Measurements from ENCODE around the gene ONECUT2.

DNA sequence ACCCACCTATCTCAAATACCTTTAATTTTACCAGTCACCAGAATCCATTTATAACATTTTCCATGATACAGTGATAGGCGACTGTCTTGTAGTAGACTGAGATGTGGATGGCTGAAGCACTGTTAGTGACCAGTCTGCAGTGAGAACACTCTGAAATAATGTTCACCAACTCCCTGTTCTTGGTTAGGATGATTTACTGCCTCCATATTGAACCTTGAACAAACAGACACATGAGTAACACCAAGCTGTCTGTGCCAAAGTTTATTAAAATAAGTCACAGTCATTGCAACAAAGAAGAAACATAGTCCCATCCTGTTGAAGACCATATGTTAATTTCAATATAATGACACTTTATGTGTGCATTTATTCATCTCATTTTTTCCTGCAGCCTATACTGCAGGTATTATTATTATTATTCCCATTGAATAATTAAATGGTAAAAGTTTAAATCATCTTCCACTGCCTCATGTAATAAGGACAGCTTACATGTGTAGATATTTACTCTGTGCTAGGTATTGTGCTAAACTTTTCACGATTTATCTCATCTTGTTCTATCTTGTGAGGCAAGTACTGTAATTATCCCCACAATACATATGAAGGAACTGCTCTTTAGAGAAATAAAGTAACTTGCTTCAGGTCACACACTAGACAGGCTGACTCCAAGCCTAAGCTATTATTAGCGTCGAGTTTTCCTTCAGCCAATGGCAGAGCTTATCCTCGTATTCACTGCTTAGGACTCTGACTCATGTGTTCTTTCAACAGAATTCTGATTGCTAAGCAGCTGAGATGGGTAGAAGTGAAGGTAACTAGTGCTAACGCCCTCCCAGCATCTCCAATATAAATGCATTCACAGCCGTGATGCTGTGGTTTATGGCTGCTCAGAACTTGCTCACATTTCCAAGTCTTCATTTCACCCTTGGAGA lies 62.5 kb downstream of the ONECUT2 start:
- TF ChIP-seq, protein P1, sequence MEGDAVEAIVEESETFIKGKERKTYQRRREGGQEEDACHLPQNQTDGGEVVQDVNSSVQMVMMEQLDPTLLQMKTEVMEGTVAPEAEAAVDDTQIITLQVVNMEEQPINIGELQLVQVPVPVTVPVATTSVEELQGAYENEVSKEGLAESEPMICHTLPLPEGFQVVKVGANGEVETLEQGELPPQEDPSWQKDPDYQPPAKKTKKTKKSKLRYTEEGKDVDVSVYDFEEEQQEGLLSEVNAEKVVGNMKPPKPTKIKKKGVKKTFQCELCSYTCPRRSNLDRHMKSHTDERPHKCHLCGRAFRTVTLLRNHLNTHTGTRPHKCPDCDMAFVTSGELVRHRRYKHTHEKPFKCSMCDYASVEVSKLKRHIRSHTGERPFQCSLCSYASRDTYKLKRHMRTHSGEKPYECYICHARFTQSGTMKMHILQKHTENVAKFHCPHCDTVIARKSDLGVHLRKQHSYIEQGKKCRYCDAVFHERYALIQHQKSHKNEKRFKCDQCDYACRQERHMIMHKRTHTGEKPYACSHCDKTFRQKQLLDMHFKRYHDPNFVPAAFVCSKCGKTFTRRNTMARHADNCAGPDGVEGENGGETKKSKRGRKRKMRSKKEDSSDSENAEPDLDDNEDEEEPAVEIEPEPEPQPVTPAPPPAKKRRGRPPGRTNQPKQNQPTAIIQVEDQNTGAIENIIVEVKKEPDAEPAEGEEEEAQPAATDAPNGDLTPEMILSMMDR (conservative IDR thresholded peaks at IDR 0.05 in 1 of 2, IDR thresholded peaks at IDR 0.05 in 1 of 2; ENCODE audit: extremely low read depth in 1 of 2, insufficient read depth in 1 of 2, low read depth in 1 of 2, low read length in 2 of 2) = no peak
- TF ChIP-seq EZH2 (IDR thresholded peaks at IDR 0.05; ENCODE audit: borderline replicate concordance, low read length) = no peak

All from mammary epithelial cell (primary cell).